Gastroesophageal sphincter (tissue), 4 donors: ENCODE data around the gene RNASE11. TPM values are rescaled to one million over a fixed set of nuclear protein-coding genes. Genes with fewer than 3 reads are reported as not detected.

ENCODE experiments used
- total RNA-seq, 4 donors: library from RNA; depleted of rRNA; stranded (reverse); fragments of >200 nt; gene quantifications; one replicate each; pipeline ENCODE4 v1.1.0, GENCODE V29; 2016

The RNASE11 gene
- total RNA-seq, 4 donors from 2014 or later = not detected

Other genes starting within 250 kb of the RNASE11 start
- 10 to 100 TPM in 2 of 4 donors, 1 to 10 TPM in 2; 8.2 to 18.1 (median 9.9) TPM for gene PARP2, start 244.4 kb downstream of the RNASE11 start, total RNA-seq
- 10 to 100 TPM; 12.9 to 27.6 (median 20.5) TPM for gene TEP1, start 174.5 kb downstream of the RNASE11 start, total RNA-seq
- gene KLHL33, start 151.8 kb downstream of the RNASE11 start, total RNA-seq = 1 to 10 TPM in 2 of 4 donors, under 1 TPM in 2; 0.27 to 2.6 (median 1.1) TPM
- 10 to 100 TPM; 28.2 to 44.4 (median 34.4) TPM for gene OSGEP, start 133.2 kb downstream of the RNASE11 start, total RNA-seq
- 100 to 1,000 TPM in 1 of 4 donors, 10 to 100 TPM in 3; 86.2 to 120 (median 98.0) TPM for gene APEX1, start 132.8 kb downstream of the RNASE11 start, total RNA-seq
- 10 to 100 TPM; 12.2 to 23.2 (median 20.1) TPM for gene PIP4P1, start 126.6 kb downstream of the RNASE11 start, total RNA-seq
- gene PNP, start 118.6 kb downstream of the RNASE11 start, total RNA-seq = 10 to 100 TPM in 3 of 4 donors, 1 to 10 TPM in 1; 3.0 to 71.2 (median 19.9) TPM
- gene RNASE10, start 82.5 kb downstream of the RNASE11 start, total RNA-seq = under 1 TPM in 1 of 4 donors, not detected in 3; 0.58 TPM
- under 1 TPM in 1 of 4 donors, not detected in 3; 0.15 TPM for gene RNASE9, start 27.0 kb downstream of the RNASE11 start, total RNA-seq
- gene RNASE12, start 3.4 kb upstream of the RNASE11 start, total RNA-seq = not detected
- gene OR6S1, start 53.7 kb upstream of the RNASE11 start, total RNA-seq = not detected
- 100 to 1,000 TPM in 2 of 4 donors, 10 to 100 TPM in 2; 65.2 to 139 (median 106) TPM for gene RNASE4, start 96.6 kb upstream of the RNASE11 start, total RNA-seq
- 10 to 100 TPM; 16.8 to 32.0 (median 25.2) TPM for gene ANG, start 100.8 kb upstream of the RNASE11 start, total RNA-seq
- gene EDDM3A, start 157.9 kb upstream of the RNASE11 start, total RNA-seq = not detected
- not detected for gene EDDM3B, start 180.4 kb upstream of the RNASE11 start, total RNA-seq
- 10 to 100 TPM in 1 of 4 donors, 1 to 10 TPM in 3; 4.0 to 22.5 (median 6.5) TPM for gene RNASE6, start 193.3 kb upstream of the RNASE11 start, total RNA-seq
- 100 to 1,000 TPM in 3 of 4 donors, 10 to 100 TPM in 1; 87.2 to 780 (median 336) TPM for gene RNASE1, start 214.8 kb upstream of the RNASE11 start, total RNA-seq